ENCODE data around the gene GJE1.

The GJE1 gene

DNA sequence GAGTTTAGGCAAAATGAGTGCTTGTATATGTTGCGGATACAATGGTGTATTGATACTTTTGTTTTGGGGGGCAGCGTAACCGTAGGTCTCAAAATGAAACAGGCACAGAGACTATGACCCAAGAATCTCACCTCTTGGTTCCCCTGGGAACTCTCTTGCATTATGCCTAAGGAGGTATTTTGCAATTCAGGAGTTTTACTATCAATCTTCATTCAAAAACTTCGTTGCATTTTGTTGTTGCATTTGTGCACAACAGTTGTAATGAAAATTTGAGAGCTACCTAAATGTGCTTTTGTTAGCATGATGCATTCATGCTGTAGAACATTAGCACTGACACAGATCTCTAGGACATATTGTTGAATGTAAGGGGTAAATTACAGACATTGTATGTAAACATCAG lies 32.5 kb downstream of the GJE1 start:
- DNase-seq (ENCODE audit: low read depth) = no peak

DNA sequence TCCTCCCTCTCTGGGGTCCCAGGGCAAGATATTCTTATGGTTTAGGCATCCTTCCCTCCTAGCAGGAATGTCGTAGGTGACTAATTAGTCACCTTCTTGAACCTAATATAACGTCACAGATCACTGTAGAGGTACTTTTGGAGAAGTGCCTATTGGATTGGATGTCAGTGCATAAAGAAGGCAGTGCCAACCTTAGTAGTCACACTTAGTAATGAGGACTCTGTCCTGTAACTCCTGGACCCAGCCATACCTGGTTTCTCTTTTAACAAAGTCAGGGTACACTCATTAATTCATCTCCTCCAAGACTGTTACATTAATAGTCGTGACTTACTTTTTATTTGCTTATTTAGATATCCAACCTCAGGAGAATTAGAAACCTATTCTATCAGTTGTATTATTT lies 34.3 kb downstream of the GJE1 start:
- DNase-seq (ENCODE audit: low read depth) = no peak

DNA sequence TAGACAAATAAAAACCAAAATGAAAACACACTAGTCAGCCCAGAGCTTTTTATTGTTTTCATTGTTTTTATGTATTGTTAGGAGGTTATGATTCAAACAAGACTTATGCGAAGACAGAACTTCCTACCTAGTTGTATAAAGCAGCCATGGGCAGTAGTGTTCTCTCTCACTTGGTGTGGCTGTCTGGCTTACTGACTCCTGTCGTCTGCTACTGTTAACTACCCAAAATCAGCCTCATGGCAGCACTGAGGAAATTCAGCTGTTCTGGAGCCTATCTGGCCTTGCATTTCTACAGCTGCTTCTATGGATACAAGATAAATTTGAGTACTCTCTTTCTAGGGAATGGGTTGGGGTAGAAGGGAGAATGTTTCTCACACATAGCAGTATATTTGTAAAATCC lies 34.8 kb downstream of the GJE1 start:
- no peak for DNase-seq (ENCODE audit: low read depth)

DNA sequence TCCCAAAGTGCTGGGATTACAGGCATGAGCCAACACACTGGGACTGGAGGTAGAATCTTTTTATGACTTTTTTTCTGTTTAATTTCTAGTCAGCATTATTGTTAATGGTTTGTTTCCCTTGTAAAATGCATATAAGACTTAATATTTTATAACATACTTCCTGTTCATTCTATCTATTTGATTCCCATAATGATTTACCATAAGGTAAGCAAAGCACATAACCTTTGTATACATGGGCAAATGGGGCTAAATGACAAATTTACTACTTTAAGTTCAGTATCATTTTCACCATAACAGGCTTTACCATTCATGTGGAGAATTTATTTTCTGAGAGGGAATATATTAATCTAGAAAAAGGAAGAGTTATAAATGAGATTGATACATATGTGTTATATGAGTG lies 38.6 kb downstream of the GJE1 start:
- no peak for DNase-seq (ENCODE audit: low read depth)

DNA sequence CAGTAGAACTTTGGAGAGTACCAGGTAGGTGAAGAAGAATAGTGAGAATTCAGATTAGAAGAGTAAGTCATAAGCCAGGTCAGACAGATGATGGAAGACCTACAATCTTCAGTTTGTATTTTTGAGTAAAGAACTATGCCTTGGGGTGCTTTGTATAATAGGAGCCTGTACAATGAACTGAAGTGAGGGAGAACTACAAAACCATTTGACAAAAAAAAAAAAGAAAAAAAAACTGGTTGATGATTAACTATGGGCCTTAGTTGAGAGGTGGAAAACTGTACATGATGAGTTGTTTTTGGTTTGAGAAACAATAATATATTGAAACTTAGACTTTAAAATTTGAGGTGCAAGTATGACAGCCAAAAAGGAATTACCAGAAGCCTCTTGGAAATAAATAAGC lies 40.0 kb downstream of the GJE1 start:
- DNase-seq (ENCODE audit: low read depth) = no peak

DNA sequence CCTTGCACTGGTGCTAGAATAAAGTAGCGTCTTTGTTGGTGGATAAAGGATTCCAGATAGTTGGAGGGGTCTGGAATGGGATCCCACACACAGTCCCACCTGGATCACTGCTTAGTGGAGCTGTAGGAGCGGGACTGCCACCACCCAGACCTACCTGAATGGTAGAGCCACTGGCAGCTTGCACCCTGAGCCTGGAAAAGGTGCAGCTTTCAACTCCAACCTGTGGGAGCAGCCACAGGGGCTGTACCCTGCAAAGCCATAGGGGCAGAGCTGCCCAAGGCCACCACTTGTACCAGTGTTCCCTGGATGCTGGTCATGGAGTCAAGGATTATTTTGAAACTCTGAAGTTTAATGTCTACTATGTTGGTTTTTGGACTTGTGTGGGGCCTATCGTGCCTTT lies 41.3 kb downstream of the GJE1 start:
- DNase-seq (ENCODE audit: low read depth) = no peak

DNA sequence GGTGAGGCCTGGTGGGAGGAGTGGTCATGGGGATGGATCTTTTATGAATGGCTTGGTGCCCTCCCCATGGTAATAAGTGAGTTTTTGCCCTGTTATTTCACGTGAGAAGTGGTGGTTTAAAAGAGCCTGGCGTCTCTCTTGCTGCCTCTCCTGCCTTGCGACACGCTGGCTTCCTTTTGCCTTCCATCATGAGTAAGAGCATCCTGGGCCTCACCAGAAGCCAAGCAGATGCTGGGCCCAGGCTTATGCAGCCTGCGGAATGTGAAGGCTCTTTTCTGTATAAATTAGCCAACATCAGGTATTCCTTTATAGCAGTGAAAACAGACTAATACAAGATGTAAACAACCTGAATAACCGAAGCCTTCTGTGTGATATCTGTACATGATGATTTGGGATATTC lies 42.0 kb downstream of the GJE1 start:
- no peak for DNase-seq (ENCODE audit: low read depth)

DNA sequence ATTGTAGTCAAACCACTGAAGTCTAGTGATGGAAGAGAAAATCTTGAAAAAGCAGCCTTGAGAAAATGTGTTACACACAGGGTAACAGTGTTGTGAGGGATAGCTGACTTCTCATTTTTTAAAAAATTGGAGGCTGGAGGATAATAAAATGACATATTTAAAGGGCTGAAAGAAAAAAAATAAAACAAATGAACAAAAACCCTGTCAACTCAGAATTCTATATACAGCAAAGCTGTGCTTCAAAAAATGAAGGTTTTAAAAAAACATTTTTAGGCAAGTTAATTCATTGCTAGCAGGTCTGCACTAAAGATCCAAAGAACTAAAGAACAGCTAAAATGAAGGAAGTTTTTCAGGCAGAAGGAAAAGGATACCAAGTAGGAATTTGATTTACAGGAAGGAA lies 45.4 kb downstream of the GJE1 start:
- DNase-seq (ENCODE audit: low read depth) = no peak

DNA sequence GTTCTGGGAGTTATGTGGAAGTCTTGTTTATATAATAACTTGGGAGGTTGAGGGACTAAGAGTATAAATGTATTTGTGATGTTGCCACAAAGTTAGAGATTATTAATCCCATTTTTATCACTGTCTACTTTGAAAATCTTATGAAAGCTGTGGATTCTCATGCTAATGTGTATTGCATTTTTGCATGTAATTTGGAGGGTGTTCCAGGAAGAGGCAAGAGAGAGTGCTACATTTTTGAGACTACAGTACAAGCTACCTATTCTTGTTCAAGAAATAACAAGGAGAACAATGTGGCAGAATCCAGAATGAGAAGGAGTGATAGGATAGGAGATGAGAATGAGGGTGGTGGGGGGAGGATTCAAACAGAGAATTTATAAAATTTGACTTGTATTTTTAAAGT lies 49.3 kb downstream of the GJE1 start:
- no peak for DNase-seq (ENCODE audit: low read depth)

DNA sequence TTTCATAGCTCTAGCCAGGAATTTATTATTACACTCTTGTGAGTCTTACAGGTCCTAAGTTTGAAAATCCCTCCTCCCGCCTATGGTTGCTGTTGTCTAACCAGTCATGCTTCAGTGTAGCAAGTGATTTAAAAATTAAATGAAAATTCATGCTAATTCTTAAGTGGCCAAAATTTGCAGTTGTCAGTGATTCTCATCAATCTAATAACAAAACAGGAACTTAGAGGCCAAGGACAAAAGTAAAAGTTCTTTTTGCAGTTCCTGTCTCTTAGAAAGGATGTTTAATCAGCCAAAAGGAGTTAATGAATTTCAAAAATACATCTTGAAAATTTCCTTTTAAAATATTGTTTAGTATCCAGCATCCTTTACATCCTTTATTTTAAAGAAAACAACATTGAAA lies 50.6 kb downstream of the GJE1 start:
- DNase-seq (ENCODE audit: low read depth) = no peak

DNA sequence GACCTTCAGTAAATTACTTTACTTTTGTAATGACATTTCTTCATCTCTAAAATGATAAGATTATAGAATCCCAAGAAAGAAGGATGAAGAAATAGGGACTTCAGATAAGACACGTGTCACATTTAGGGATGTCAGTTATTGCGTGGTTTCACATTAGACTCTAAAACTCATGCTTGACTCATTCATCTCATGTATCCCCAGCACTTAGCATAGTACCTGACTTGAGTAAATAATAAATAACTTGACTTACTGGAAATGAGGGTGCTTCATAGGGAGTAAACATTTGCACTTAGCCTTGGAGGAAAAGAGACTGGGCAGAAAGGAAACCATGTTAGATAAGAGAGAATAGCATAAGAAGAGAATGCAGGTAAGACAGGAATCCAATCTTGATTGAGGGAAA lies 51.6 kb downstream of the GJE1 start:
- DNase-seq (ENCODE audit: low read depth) = no peak

All from T follicular helper cell (primary cell).